LNCaP clone FGC (cell line): ENCODE data around the gene CUBN.

Source experiments
- DNase-seq: peaks from one replicate; pipeline ENCODE4 v3.0.0-alpha.2; 2011; ENCODE audit warnings: low read depth
- H3K4me3 ChIP-seq: 2 replicates; pipeline ENCODE4 v1.5.1; 2011; ENCODE audit warnings: mild to moderate bottlenecking, low read depth, low read length, control low read depth
- TF ChIP-seq, protein P1 (sequence below): IDR thresholded peaks from 2 replicates; pipeline ENCODE4 v1.5.1; 2012; ENCODE audit warnings: mild to moderate bottlenecking; ENCODE audit not compliant: control insufficient read depth, insufficient read depth; ENCODE audit errors: extremely low read depth

CUBN gene

DNA sequence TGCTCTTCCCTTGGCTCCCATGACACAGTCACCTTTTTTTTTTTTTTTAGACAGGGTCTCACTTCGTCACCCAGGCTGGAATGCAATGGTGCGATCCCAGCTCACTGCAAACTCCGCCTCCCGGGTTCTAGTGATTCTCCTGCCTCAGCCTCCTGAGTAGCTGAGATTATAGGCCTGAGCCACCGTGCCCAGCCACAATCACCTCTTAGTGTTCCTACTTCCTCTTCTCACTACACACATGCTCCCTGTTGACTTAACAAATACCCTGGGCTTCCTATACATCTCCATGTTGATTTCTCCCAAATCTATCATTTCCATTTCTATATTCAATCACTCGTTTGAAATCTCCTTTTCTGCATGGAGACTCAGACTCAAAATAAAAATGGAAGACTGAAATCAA lies 91.7 kb downstream of the CUBN start:
- TF ChIP-seq, protein P1, sequence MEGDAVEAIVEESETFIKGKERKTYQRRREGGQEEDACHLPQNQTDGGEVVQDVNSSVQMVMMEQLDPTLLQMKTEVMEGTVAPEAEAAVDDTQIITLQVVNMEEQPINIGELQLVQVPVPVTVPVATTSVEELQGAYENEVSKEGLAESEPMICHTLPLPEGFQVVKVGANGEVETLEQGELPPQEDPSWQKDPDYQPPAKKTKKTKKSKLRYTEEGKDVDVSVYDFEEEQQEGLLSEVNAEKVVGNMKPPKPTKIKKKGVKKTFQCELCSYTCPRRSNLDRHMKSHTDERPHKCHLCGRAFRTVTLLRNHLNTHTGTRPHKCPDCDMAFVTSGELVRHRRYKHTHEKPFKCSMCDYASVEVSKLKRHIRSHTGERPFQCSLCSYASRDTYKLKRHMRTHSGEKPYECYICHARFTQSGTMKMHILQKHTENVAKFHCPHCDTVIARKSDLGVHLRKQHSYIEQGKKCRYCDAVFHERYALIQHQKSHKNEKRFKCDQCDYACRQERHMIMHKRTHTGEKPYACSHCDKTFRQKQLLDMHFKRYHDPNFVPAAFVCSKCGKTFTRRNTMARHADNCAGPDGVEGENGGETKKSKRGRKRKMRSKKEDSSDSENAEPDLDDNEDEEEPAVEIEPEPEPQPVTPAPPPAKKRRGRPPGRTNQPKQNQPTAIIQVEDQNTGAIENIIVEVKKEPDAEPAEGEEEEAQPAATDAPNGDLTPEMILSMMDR, result no peak
- DNase-seq, result no peak
- no peak overlapping the region for H3K4me3 ChIP-seq

DNA sequence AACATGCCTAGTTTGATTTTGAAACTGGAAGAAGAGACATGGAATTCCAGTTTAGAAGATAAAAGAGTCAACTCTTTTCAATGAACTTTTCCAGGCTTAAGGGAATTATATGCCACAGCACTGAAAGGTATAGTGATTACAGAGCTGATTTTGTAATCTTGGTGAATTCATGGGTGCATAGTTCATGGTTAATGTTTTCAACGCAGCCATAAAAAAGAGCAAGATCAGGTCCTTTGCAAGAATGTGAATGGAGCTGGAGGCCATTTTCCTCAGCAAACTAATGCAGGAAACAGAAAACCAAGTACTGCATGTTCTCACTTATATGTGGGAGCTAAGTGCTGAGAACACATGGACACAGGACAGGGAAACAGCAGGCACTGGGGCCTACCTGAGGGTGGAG lies 94.2 kb downstream of the CUBN start:
- no peak overlapping the region for H3K4me3 ChIP-seq
- TF ChIP-seq, protein P1, result no peak
- no peak for DNase-seq

DNA sequence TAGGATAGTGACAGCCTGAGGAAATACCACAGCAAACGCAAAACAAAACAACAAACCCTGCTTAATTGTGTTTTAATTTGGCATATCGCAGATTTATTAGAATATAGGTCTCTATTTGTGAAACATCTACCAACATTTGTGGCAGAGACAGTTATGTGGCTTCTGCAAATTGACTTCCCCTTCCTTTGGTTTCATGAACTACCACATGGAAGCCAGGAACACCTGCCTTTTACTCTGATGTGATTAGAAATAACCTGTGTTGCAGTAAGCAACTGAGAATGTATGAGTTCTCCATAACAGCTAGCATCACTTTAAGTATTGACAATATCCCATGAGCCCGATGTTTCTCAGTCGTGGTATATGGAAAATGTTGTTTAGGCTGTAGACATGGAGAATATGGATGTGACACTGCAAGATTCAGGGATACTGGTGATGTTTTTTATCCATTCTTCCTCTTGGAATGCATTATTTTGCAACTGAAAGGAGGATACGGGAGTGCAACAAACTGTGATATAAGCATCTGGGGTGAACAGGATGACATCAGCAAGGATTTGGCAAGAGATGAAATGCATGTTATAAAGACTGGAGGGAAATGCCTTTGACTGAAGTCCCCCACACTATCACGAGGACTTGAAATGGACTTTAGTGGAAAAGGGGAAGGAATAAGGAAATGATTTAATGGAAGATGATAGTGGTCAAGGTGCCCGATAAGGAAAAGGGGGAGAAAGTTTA lies 95.9 kb downstream of the CUBN start:
- no peak for DNase-seq

DNA sequence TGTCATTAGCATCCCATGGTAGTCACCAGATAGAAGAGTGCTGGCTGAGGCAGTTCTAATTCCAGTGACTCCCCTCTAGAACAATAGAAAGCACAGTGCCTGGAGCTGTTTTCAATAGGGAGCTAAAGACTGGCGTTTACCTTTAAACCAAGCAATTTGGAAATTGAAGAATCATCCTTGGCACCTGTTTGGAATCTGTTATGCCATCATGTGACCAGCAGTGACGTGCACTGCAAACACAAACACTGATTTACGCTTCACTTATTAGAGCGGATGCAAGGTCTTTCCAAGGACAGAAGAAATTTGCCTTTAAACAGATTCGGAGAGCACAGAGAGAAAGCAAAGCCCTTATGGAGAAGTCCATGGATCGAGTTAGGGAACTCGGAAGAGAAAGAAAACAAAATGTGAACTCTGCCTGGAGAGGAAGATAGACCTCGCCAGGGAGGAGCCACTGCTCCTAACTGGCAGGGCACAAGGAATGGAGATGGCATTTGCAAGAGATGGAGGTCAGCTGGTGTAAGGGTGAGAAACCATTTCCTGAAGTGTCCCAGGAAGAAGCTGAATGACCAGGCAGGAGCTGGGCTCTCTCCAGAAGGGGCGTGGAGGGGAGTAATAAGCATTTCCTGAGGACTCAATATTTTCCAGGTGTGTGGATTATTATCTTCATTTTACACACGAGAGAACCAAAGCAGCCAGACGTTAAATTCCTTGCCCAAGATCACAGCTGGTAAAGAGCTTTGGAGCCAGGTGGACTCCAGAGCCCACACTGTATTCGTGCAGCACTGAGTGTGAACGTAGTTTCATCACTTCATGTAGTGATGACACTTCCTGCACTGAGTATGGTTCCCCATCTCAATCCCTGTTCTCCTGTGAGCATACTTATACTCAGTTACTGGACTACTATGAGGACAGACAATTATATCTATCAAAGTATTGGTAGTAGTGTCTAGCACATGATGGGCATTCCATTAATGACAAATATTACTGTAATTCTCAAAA lies 97.7 kb downstream of the CUBN start:
- no peak overlapping the region for H3K4me3 ChIP-seq
- DNase-seq, result no peak
- TF ChIP-seq, protein P1, result no peak

More for the DNA sequence above, 95.9 kb downstream of the CUBN start:
- no peak overlapping the region for H3K4me3 ChIP-seq
- TF ChIP-seq, protein P1, result no peak

DNA sequence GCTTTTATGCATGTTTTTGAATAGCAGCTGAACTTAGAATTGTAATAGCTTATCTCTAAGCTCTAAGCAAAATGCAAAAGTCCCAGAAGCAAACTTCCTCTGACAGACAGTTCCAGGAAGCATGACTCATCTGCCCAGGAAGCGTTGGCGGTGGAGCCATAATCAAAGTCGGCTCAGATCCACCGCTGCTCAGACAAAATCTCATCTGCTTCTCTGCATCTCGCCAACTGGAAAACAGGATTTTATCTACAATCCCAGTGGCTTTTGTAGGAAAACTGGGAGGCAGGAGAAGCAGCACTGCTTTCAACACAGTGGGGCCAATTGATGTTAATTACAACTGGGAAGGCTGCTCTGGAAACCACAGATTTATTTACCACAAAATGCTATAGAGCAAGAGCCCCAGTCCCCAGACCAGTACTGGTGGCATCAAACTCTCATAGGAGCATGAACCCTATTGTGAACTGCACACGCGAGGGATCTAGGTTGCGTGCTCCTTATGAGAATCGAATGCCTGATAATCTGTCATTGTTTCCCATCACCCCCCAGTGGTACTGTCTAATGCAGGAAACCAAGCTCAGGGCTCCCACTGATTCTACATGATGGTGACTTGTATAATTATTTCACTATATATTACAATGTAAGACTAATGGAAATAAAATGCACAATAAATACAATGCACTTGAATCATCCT lies 99.9 kb downstream of the CUBN start:
- H3K4me3 ChIP-seq, result no peak overlapping the region; the same call in 1 of the 2 replicates
- peak; percentile 11 for DNase-seq
- TF ChIP-seq, protein P1, result no peak

DNA sequence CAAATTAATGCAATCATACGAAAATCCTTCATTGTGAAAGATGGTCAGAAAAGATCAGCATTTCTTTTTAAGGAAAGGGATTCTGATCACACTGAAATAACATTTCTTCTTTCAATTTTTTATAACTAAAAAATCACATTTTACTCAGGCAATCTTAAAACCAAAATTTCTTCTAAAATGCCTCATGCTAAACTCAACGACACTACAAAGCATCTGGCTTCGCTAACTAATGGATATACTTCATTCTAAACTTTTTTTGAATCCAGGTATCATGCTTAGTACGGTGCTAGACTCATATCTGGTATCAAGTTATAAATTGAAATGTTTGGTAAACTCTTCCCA lies 100.4 kb downstream of the CUBN start:
- no peak for DNase-seq
- H3K4me3 ChIP-seq, result no peak overlapping the region
- TF ChIP-seq, protein P1, result no peak
